NB4 (cell line): Measurements from ENCODE around the gene UROC1.

ENCODE experiments used
- DNase-seq: peaks from one replicate; pipeline ENCODE4 v3.0.0; 2010; ENCODE audit warnings: low read depth
- H3K4me3 ChIP-seq: one replicate; pipeline ENCODE4 v1.5.1; 2011; ENCODE audit warnings: mild to moderate bottlenecking, low read depth, low read length, moderate library complexity
- CTCF ChIP-seq: IDR thresholded peaks from one replicate; pipeline ENCODE4 v1.5.1; 2012; ENCODE audit warnings: low read depth, low read length
- MYC ChIP-seq: IDR thresholded peaks from 2 replicates; pipeline ENCODE4 v1.6.1; 2011; ENCODE audit warnings: low read depth, low read length
- POLR2A ChIP-seq: IDR thresholded peaks from 2 replicates; pipeline ENCODE4 v1.6.1; 2011; ENCODE audit warnings: mild to moderate bottlenecking; ENCODE audit not compliant: insufficient read length; ENCODE audit errors: extremely low read depth
- TF ChIP-seq, protein P1 (sequence below): IDR thresholded peaks from 2 replicates; pipeline ENCODE4 v1.6.1; 2011; ENCODE audit warnings: low read depth, low read length

The UROC1 gene

GRCh38 chr3:126516152-126516935 is 1.2 kb downstream of the UROC1 start:
- no peak for DNase-seq
- no peak for TF ChIP-seq MYC
- TF ChIP-seq CTCF: no peak
- TF ChIP-seq, protein P1, sequence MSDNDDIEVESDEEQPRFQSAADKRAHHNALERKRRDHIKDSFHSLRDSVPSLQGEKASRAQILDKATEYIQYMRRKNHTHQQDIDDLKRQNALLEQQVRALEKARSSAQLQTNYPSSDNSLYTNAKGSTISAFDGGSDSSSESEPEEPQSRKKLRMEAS: no peak
- TF ChIP-seq POLR2A: no peak
- H3K4me3 ChIP-seq: no peak overlapping the region

- DNase-seq: no peak
- TF ChIP-seq MYC (no peak), CTCF (no peak), POLR2A (no peak)
- TF ChIP-seq, protein P1: no peak
- no peak overlapping the region for H3K4me3 ChIP-seq
Observed at GRCh38 chr3:126515066-126515706, 2.4 kb downstream of the UROC1 start.

DNA sequence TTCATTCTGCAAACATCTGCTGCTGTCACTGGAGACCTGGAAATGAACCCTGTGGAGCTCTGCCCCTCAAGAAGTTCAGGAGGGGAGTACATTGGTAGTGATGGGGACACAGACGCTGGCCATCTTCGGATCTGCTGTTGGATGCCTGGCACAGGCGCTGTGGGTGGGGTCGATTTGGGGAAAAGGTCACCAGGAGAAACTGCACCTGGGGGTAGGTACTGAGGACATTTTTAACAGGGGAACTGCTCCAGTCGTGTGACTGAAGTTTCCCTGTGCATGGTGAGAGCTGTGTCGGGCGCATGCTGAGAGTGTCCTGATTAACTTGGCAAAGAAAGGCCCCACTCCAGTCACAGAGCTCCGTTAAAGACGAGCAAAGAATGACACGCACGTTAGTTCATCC is 3.4 kb downstream of the UROC1 start:
- DNase-seq: no peak
- no peak overlapping the region for H3K4me3 ChIP-seq
- TF ChIP-seq CTCF: no peak
- TF ChIP-seq, protein P1: no peak
- no peak for TF ChIP-seq MYC
- TF ChIP-seq POLR2A: no peak

DNA sequence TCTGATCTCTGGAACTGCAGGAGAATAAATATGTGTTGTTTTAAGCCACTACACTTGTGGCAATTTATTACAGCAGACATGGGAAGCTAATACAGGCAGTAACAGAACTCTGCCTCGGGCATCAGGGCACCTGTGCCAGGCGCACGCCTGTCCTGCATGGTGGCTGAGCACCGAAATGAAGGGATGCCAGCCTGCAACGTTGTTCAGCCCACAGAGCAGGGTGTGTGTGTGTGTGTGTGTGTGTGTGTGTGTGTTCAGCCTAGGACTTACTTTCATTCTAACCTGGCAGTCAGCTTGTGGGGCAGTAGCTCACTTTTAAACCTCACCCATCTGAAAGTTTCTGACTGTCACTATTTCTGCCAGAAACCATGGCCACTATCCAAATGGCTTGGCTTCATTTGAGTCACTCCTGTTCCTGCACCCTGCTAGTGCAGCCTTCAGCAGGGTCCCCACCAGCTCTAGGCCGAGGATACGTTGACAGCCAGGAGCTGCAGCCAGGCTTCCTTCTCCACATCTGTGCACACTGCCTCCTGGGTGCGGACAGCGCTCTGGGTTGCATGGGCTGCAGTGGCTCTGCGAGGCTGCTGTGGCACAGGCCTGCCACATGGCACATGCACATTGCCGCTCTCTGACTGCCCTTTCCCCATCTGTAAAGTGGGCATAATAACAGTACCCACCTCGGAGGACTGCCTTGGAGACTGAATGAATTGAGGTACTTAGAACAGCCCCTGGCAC is 4.5 kb downstream of the UROC1 start:
- TF ChIP-seq MYC: no peak
- H3K4me3 ChIP-seq: no peak overlapping the region
- DNase-seq: no peak

DNA sequence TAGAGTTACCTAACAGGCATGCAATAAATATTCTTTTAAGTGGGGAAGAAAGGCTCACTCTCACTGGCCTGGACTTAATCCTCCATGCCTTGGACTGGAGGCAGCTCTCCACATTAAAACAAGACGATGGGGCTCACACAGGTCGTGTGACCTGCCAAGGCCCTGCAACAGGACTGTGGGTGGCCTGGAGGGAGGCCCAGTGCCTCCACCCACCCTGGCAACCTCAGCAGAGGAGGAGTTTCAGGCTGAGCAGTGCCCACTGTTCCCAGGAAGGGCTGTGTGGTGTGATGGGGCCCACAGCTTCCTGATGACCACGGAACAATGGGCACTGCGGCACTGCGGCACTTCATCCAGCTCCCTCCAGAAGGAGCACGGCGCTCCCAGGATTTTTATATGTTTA is 5.5 kb downstream of the UROC1 start:
- no peak overlapping the region for H3K4me3 ChIP-seq
- TF ChIP-seq POLR2A (no peak), CTCF (no peak), MYC (no peak)
- TF ChIP-seq, protein P1: no peak
- no peak for DNase-seq

DNA sequence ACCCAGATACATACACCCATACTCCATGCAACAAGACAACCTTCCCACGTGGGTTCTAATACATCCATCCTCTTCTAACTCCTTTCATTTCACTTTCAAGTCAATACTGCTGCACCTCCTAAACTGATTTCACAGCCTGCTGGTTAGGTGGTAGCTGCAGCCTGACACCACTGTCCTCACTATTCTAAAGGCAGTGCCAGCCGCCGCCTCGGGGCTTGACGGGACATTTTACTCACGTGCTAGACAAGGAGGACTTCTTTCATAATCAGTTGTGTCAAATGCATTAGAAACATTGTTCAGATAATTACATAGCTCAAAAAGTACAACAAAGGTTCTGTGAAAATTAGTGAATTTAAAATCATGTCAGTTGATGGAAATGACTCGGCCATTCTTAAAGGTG is 6.3 kb downstream of the UROC1 start:
- H3K4me3 ChIP-seq: no peak overlapping the region
- TF ChIP-seq POLR2A: no peak
- TF ChIP-seq, protein P1: no peak
- no peak for TF ChIP-seq MYC
- no peak for DNase-seq
